ENCODE measurements around the gene BOLL. TPM values are rescaled to one million over a fixed set of nuclear protein-coding genes. Genes with fewer than 3 reads are reported as not detected.
"Not testable (repeated sequence)": the region's sequence is repeated elsewhere in the genome, so short reads cannot be mapped to it uniquely, and the experiment has no call there.

Gene BOLL
- total RNA-seq, 1 experiment from 2014 or later, result not detected

DNA sequence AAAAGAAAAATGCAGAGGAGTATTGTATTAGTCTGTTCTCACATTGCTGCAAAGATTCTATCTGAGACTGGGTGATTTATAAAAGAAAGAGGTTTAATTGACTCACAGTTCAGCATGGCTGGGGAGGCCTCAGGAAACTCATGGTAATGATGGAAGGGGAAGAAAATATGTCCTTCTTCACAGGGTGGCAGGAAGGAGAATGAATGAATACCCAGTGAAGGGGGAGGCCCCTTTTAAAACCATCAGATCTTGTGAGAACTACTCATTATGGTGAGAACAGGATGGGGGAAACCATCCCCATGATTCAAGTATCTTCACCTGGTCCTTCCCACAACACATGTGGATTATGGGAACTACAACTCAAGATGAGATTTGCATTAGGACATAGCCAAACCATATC lies 10.2 kb upstream of the BOLL start:
- DNase-seq (ENCODE audit: low read depth), result no peak

GRCh38 chr2:197793456-197793855 lies 8.3 kb upstream of the BOLL start:
- DNase-seq (ENCODE audit: low read depth), result no peak

- DNase-seq (ENCODE audit: low read depth), result no peak
Measured at GRCh38 chr2:197786010-197786877, 1.1 kb upstream of the BOLL start.

DNA sequence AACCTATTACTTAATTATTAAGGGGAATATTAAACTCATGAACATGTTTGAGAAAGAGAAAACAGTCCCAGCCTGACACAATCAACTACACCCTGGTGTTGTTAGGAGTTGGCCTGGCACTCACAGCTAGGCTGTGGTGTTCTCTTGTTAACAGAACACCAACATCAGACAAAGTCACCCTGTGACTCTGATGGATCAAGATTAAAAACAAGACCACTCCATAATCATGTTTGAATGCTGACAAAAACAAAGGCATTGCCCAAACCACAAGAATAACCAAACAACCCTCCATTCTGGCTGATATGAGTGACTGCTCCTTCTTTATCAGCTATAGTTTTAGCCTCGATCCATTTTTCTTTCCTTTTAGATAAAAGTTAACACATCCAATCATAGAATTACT lies 3.0 kb downstream of the BOLL start:
- no peak for DNase-seq (ENCODE audit: low read depth)

DNA sequence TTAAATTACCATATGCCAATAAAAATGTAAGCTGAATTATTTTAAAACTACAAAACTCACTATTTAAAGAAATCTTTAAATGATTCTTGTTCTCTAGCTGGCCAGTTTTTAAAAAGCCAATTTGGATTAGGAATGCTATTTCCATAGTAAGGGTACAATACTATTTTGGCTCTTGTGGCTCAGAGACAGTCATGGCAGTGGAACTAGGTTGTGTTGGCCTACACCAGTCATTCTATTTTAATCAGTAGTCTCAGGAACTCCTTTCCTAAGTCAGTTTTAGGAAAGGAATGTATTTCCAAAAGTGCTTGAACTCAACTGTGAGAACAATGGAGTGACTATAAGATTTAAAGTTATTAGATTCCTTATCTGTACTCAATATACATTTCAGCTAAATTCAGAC lies 5.9 kb downstream of the BOLL start:
- no peak for DNase-seq (ENCODE audit: low read depth)

DNA sequence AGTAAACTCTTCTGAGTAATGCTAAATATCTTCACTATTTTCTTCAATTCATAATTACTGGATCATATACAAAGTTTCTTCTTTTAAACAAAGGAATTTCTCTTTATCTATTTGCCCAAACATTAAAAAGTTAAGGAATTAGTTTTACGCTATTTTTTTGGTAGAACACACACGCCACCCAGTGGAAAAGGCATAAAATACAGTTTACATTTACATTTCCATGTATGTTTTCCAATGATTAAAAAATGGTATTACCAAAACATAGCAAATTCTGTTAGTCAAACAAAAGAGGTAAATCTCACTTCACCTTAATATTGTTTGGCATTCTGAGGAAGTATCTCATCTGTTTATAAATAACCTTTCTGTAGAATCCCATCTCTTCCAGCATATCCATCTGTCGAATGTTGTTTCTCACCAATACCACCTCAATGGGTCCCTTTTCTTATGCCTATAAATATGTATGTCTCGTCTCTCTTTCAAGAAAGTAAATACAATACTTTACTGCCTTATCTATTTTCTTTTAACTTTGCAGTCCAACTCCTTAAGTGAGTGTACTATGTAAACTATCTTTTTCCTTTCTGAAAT lies 7.2 kb downstream of the BOLL start:
- DNase-seq (ENCODE audit: low read depth), result peak; percentile 41

DNA sequence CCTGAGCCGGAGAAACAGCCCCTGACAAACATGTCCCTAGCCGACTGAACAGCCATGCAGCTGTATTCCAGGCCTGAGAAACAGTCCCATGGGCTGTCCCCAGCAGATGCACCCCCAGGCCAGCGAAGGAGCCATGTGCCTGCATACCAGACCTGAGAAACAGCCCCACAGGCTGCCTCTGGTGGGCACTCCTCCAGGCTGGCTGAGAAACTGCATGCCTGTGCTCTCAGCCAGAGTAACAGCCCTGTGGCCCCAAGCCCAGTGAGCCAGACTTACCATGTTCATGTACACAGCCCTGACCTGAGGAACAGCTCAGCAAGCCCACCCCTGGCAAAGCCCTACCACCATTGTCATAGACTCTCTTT lies 24.8 kb downstream of the BOLL start:
- no peak for DNase-seq (ENCODE audit: low read depth)

- DNase-seq (ENCODE audit: low read depth), result no peak
Measured at GRCh38 chr2:197759625-197760292, 25.4 kb downstream of the BOLL start.

- no peak for DNase-seq (ENCODE audit: low read depth)
Measured at GRCh38 chr2:197759013-197759412, 26.1 kb downstream of the BOLL start.

DNA sequence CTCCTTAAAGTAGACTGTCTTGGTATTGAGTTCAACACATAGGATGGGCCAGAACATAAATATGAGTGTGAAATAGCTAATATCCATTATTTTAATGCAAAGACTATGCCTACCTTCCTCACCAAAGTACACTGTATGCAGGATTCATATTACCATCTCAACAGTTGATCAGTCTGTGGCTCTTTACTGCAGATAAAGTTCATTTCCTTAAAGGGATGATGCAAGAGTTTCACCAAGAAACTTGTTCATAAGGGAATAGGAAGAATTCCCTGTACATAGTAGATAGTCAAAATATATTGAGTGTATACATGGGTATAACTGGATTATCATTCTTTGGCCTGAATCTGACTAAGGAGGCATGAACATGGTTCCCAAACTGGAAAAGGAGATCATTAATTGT lies 44.9 kb downstream of the BOLL start:
- no peak for DNase-seq (ENCODE audit: low read depth)

DNA sequence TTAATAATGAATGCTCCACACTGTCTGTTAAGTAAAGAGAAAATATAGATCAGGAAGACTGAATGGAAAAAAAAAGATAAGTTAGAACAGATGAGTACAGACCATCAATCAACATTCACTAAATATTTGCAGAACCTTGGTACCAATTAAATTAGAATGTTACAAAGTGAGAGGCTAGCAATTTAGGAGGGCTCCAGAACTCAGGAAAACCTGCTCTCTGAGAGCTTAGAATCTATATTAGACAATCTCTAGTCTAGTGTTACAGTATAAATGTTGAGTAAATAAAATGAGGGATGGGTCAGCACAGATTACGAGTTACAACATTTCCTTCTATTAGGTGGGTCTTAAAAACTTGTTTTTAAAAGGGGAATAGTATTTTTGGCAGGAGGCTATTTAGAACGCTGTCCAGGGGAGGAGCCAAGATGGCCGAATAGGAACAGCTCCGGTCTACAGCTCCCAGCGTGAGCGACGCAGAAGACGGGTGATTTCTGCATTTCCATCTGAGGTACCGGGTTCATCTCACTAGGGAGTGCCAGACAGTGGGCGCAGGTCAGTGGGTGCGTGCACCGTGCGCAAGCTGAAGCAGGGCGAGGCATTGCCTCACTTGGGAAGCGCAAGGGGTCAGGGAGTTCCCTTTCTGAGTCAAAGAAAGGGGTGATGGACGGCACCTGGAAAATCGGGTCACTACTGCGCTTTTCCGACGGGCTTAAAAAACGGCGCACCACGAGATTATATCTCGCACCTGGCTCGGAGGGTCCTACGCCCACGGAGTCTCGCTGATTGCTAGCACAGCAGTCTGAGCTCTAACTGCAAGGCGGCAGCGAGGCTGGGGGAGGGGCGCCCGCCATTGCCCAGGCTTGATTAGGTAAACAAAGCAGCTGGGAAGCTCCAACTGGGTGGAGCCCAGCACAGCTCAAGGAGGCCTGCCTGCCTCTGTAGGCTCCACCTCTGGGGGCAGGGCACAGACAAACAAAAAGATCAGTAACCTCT lies 56.3 kb downstream of the BOLL start:
- DNase-seq (ENCODE audit: low read depth), result not testable (repeated sequence)

DNA sequence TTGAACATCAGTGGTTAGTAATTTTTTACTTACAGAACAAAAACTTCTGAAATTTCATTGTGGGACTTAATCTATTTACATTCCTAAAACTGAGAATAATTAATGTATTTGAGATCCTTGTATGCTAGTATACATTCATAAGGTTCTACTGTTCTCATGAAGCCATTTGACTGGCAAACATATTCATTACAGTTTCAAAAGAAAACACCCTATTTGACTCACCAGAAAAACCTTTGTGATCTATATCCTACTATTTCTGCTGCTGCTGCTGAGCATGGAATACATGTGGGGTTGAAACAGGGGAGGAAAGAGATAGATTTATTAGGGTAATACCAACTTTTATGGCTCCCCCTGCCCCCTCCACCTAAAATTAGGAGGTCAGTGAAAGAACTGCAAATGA lies 58.1 kb downstream of the BOLL start:
- no peak for DNase-seq (ENCODE audit: low read depth)

DNA sequence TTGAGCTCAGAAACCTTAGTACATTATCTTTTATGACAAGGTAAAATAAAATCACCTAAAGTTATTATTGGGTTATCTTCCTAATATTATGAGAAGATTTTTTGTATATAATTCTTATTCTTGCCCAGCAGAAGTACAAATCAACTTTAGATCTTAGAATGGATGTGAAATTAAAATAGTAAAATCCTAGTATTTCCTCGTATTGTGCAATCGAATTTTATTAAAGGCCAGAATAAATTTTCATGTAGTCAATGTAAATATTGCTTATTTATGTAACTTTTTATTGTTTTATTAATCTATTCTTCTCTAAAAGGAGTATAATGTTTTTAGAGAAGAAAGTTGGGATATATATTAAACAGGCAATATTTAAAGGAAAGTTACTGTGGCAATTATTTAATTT lies 67.3 kb downstream of the BOLL start:
- DNase-seq (ENCODE audit: low read depth), result no peak

GRCh38 chr2:197713271-197713670 lies 71.8 kb downstream of the BOLL start:
- DNase-seq (ENCODE audit: low read depth), result no peak

- peak; percentile 34 for DNase-seq (ENCODE audit: low read depth)
Measured at GRCh38 chr2:197711578-197711977, 73.5 kb downstream of the BOLL start.

DNA sequence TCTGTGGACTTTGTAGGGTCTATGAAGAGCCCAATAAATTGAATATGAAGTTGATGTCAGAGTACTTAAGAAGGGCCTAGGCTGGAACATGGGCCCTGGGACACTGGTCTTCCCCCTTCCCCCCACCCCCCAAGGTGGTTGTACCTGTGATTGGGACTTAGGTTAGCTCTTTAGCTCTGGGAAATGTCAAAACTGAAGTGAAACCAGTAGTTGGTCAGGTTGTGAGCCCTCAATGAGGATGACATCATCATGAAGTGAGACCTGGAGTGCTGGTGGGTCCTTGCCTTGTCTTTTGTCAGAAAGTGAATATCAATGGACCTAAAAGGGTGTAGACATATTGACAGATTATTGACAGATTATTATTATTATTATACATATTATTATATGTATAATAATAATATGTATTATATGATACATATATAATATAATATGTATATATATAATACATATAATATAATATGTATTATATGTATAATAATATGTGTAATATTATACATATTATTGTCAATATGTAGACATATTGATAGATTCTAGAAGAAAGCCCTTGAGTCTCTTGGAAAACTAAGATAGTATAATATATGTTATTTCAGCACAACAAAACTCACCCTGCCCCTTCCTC lies 74.6 kb downstream of the BOLL start:
- no peak for DNase-seq (ENCODE audit: low read depth)

- not testable (repeated sequence) for DNase-seq (ENCODE audit: low read depth)
Measured at GRCh38 chr2:197709140-197709539, 76.0 kb downstream of the BOLL start.

GRCh38 chr2:197708331-197708730 lies 76.8 kb downstream of the BOLL start:
- DNase-seq (ENCODE audit: low read depth), result peak; percentile 44

DNA sequence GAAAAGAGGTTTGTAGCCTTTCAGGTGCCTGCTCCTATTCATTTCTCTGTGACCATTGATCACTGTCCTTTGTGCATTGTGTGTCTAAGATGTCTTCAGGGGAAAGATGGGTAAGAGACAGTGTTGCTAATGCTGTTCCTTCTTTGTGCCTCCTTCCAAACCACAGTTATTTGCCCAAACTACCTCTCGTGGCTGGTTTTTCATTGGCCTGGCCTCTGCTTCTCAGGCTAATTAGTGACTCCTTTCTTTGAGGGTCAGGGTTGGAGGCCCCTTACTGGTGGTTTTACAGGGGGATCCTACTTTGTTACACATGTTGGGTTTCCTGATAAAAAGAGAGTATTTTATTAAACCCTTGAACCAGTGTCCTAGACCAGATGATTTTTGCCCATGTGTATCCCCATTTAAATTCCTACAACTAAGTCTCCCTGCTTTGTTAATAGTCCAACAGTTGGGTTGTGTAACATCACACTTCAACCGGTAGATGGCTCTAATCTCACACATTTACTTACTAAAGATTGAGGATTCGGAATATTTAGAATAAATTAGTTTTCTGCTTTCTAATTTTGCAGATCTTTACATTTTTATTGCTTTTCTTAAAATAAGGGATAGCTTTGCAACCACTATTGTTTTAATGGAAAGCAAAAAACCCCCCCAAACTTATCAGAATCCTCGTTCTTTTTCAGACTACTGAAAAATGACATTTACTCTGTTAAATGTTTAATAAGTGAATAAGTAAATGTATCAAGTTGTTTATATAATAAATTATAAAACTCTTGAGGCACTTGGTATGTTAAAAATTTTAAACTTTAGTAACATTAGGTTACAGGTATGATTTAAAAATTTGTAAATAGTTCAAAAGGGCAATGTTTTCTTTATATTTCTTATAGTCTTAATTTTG lies 77.6 kb downstream of the BOLL start:
- peak; percentile 62 for DNase-seq (ENCODE audit: low read depth)

GRCh38 chr2:197706839-197707207 lies 78.3 kb downstream of the BOLL start:
- DNase-seq (ENCODE audit: low read depth), result no peak
